Measurements from ENCODE around the gene HOXA7.

- TF ChIP-seq POLR2A (IDR thresholded peaks at IDR 0.05; ENCODE audit: low read depth, low read length): no peak
- no peak for TF ChIP-seq POLR2AphosphoS5 (IDR thresholded peaks at IDR 0.05; ENCODE audit: low read depth, low read length)
- TF ChIP-seq SPI1 (IDR thresholded peaks at IDR 0.05; ENCODE audit: low read depth, low read length): no peak
- no peak for TF ChIP-seq POU2F2 (IDR thresholded peaks at IDR 0.05; ENCODE audit: low read depth, low read length)
- no peak for TF ChIP-seq TAF1 (IDR thresholded peaks at IDR 0.05; ENCODE audit: low read depth, low read length)
These were observed 18.0 kb downstream of the HOXA7 start for GRCh38 chr7:27138472-27138871.
